RCC 7860 (cell line): ENCODE data around the gene IER2.
"Not testable (repeated sequence)": the region's sequence is repeated elsewhere in the genome, so short reads cannot be mapped to it uniquely, and the experiment has no call there.

Source experiments
- DNase-seq: peaks from one replicate; pipeline ENCODE4 v3.0.0-alpha.2; 2015; ENCODE audit warnings: low spot score
- FAIRE-seq: peaks from 2 replicates; lab custom pipeline; 2012; peaks lifted over from hg19 to GRCh38; lab: Jason Lieb, UNC

The IER2 gene

DNA sequence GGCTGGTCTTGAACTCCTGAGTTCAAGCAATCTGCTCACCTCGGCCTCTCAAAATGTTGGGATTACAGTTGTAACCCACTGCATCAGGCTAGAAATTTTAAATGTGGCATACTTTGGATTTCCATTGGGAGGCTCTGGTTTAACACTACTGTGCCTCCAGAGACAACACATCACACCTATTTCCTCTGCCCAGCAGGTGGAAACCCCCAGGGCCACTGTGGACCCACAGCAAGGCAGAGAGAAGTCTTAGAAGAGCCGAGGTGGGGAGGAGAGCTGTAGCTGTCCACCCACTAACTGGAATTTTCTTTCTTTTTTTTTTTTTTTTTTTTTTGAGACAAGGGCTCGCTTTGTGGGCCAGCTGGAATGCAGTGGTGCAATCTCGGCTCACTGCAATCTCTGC lies 39.4 kb downstream of the IER2 start:
- DNase-seq (no peak), FAIRE-seq (no peak)

GRCh38 chr19:13190781-13191540 lies 40.8 kb downstream of the IER2 start:
- no peak for FAIRE-seq
- no peak for DNase-seq

DNA sequence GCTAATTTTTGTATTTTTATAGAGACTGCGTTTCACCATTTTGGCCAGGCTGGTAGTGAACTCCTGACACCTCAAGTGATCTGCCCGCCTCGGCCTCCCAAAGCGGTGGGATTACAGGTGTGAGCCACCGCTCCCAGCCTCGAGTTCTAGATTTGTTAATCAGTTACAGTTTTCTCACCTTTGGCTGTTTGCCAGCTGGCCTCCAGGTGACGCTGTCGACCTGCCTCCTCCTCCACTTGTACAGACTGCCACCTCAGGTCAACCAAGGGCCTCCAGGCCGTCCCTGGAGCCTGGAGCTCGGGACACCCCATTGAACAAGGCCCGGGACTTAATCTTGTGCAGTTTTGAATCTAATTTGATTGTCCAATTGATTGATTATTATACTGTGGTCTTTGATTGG lies 45.5 kb downstream of the IER2 start:
- DNase-seq (no peak), FAIRE-seq (no peak)

GRCh38 chr19:13198634-13199033 lies 48.4 kb downstream of the IER2 start:
- DNase-seq (no peak), FAIRE-seq (no peak)

DNA sequence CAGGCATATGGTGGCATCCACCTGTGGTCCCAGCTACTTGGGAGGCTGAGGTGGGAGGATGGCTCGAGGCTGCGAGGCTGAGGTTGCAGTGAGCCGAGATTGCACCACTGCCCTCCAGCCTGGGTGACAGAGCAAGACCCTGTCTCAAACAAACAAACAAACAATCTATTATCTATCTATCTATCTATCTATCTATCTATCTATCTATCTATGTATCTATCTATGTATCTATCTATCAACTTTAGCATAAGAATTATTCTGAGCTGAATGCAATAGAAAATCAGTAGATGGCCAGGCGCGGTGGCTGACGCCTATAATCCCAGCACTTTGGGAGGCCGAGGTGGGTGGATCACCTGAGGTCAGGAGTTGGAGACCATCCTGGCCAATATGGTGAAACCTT lies 51.9 kb downstream of the IER2 start:
- FAIRE-seq, DNase-seq: not testable (repeated sequence)
